Activated CD4-positive, alpha-beta T cell treated with anti-CD3 and anti-CD28 coated beads for 36 hours (primary cell): ENCODE measurements around the gene ADAMTS4. TPM values are rescaled to one million over a fixed set of nuclear protein-coding genes. Genes with fewer than 3 reads are reported as not detected.
A peak's percentile ranks its signal among the peaks of the same experiment; 100 is the strongest.
"Not testable (repeated sequence)": the region's sequence is repeated elsewhere in the genome, so short reads cannot be mapped to it uniquely, and the experiment has no call there.

Experiments
- ATAC-seq: fragments of 200-7000 bp; cut with Tn5 transposase; one replicate; pipeline ENCODE4 v1.10.0; 2021; ENCODE audit warnings: mild to moderate bottlenecking, moderate library complexity
- CTCF ChIA-PET: fragments of 350-600 bp; sonication (Branson Sonifier 250); formaldehyde crosslinking; loops from one replicate; lab custom pipeline; 2021; ENCODE audit warnings: antibody characterized with exemption; lab: Charles Lee
- POLR2A ChIA-PET: fragments of 350-600 bp; sonication (Branson Sonifier 250); formaldehyde crosslinking; loops from one replicate; lab custom pipeline; 2021; ENCODE audit warnings: antibody characterized with exemption, inconsistent platforms; lab: Charles Lee
- DNase-seq: peaks from one replicate; pipeline ENCODE4 v3.0.0-alpha.2; 2020
- H3K27ac Mint-ChIP-seq: one replicate; pipeline ENCODE4 v1.8.0; 2021; ENCODE audit warnings: mixed read lengths
- H3K27me3 Mint-ChIP-seq: one replicate; pipeline ENCODE4 v1.8.0; 2021; ENCODE audit warnings: mixed read lengths
- H3K36me3 Mint-ChIP-seq: one replicate; pipeline ENCODE4 v1.8.0; 2021; ENCODE audit warnings: low read depth, mixed read lengths
- H3K4me1 Mint-ChIP-seq: one replicate; pipeline ENCODE4 v1.8.0; 2021; ENCODE audit warnings: mixed read lengths
- H3K4me3 Mint-ChIP-seq: one replicate; pipeline ENCODE4 v1.8.0; 2021; ENCODE audit warnings: mild to moderate bottlenecking, moderate library complexity, mixed read lengths
- H3K9me3 Mint-ChIP-seq: one replicate; pipeline ENCODE4 v1.8.0; 2021; ENCODE audit warnings: low read depth, mixed read lengths
- intact Hi-C, 2 experiments: fragments of 100-400 bp; cut with DNase I in 1 of 2; cut with micrococcal nuclease in 1 of 2; formaldehyde crosslinking; loops; one replicate each; pipeline versions ENCODE4 v1.14.2 to v1.15.1; 2022 to 2024; cut with DNase I, micrococcal nuclease
- total RNA-seq, 2 experiments: library from RNA; stranded (reverse); gene quantifications; one replicate each; pipeline ENCODE4 v1.2.3, GENCODE V29; 2021

ADAMTS4 gene
- total RNA-seq, 2 experiments from 2014 or later, result 0.40 to 0.71 TPM

GRCh38 chr1:161227196-161227871, 28.5 kb upstream of the ADAMTS4 start:
- peak; percentile 47 for ATAC-seq
- Mint-ChIP-seq H3K4me1 (peaks cover 28% of the 10 kb centered on the region), H3K27ac (peak overlapping the region; percentile 65), H3K36me3 (peaks cover 19% of the 10 kb centered on the region), H3K4me3 (peak overlapping the region; percentile 97), H3K27me3 (no peaks in the 10 kb centered on the region), H3K9me3 (no peaks in the 10 kb centered on the region)
- CTCF ChIA-PET, result interaction anchor here (0.6 to 7.0 kb wide), 21 partner anchors 9 to 156 kb away, joined by 3 to 108 read pairs (median 7); partner anchors contain the start of genes FCER1G, NDUFS2, PPOX and SDHC
- peak; percentile 96 for DNase-seq
- POLR2A ChIA-PET, result no interaction called here
- intact Hi-C loops, result loop anchor here (1.0 to 5.0 kb wide), 7 partner anchors 60 to 1335 kb away; partner anchors contain the start of genes PPOX (in 1 of the 2), SDHC (in 1 of the 2) and UAP1 (in 1 of the 2)

- POLR2A ChIA-PET, result no interaction called here
- H3K9me3 Mint-ChIP-seq, result no peaks in the 10 kb centered on the region
- peak overlapping the region; percentile 65 for H3K27ac Mint-ChIP-seq
Measured at GRCh38 chr1:161226759-161227158, 27.9 kb upstream of the ADAMTS4 start.

GRCh38 chr1:161226320-161226711, 27.5 kb upstream of the ADAMTS4 start:
- H3K27me3 Mint-ChIP-seq, result no peaks in the 10 kb centered on the region
- ATAC-seq (no peak), DNase-seq (peak; percentile 18)
- POLR2A ChIA-PET, result interaction anchor here (0.8 to 1.3 kb wide), 9 partner anchors 15 to 93 kb away, joined by 3 to 16 read pairs (median 5); partner anchors contain the start of genes B4GALT3 and NDUFS2
- intact Hi-C loops, result loop anchor here (1.0 to 5.0 kb wide), 5 partner anchors 24 to 1336 kb away; partner anchors contain the start of genes NDUFS2 (in 1 of the 2), PPOX (in 1 of the 2), SDHC (in 1 of the 2) and UAP1 (in 1 of the 2)
- peak overlapping the region; percentile 97 for H3K4me3 Mint-ChIP-seq
- CTCF ChIA-PET, result interaction anchor here (0.6 to 7.0 kb wide), 36 partner anchors 10 to 457 kb away, joined by 3 to 108 read pairs (median 6); partner anchors contain the start of genes CFAP126, DEDD, FCER1G and KLHDC9
- H3K9me3 Mint-ChIP-seq, result no peaks in the 10 kb centered on the region
- peaks cover 31% of the 10 kb centered on the region for H3K4me1 Mint-ChIP-seq
- H3K27ac Mint-ChIP-seq, result peak overlapping the region; percentile 98
- peaks cover 19% of the 10 kb centered on the region for H3K36me3 Mint-ChIP-seq

More at GRCh38 chr1:161226759-161227158, 27.9 kb upstream of the ADAMTS4 start:
- CTCF ChIA-PET, result interaction anchor here (0.6 to 7.0 kb wide), 22 partner anchors 9 to 213 kb away, joined by 3 to 108 read pairs (median 6); partner anchors contain the start of genes CFAP126, FCER1G, NDUFS2 and PPOX
- intact Hi-C loops, result loop anchor here (1.0 to 5.0 kb wide), 8 partner anchors 24 to 1336 kb away; partner anchors contain the start of genes NDUFS2 (in 1 of the 2), PPOX (in 1 of the 2), SDHC (in 1 of the 2) and UAP1 (in 1 of the 2)
- Mint-ChIP-seq H3K27me3 (no peaks in the 10 kb centered on the region), H3K4me1 (peaks cover 30% of the 10 kb centered on the region), H3K4me3 (peak overlapping the region; percentile 97), H3K36me3 (peaks cover 19% of the 10 kb centered on the region)
- ATAC-seq (no peak), DNase-seq (no peak)

GRCh38 chr1:161225534-161226319, 26.9 kb upstream of the ADAMTS4 start, which contains the start of gene TOMM40L:
Gene TOMM40L, plus strand, starts transcription at chr1:161226060. Its CDS starts 430 bp downstream, at chr1:161226490.
- H3K36me3 Mint-ChIP-seq, result peaks cover 19% of the 10 kb centered on the region
- no peaks in the 10 kb centered on the region for H3K27me3 Mint-ChIP-seq
- intact Hi-C loops, result loop anchor here (1.0 to 5.0 kb wide), 15 partner anchors 16 to 1337 kb away; partner anchors contain the start of genes DEDD (in 2 of the 2), NDUFS2 (in 2 of the 2), PPOX (in 2 of the 2) and SDHC (in 2 of the 2)
- H3K27ac Mint-ChIP-seq, result peak within 1 kb of the TSS; percentile 98
- peak within 1 kb of the TSS; percentile 97 for H3K4me3 Mint-ChIP-seq
- CTCF ChIA-PET, result interaction anchor here (0.6 to 7.0 kb wide), 43 partner anchors 10 to 457 kb away, joined by 3 to 108 read pairs (median 4); partner anchors contain the start of genes ADAMTS4, CFAP126, DEDD and FCER1G
- peak; percentile 91 for DNase-seq
- H3K4me1 Mint-ChIP-seq, result peaks cover 33% of the 10 kb centered on the region
- ATAC-seq, result peak; percentile 95
- H3K9me3 Mint-ChIP-seq, result no peaks in the 10 kb centered on the region
- POLR2A ChIA-PET, result interaction anchor here (0.6 to 1.3 kb wide), 20 partner anchors 9 to 1280 kb away, joined by 3 to 16 read pairs (median 4); partner anchors contain the start of genes B4GALT3, NDUFS2, SDHC and UFC1

- DNase-seq (peak; percentile 19), ATAC-seq (no peak)
- H3K27ac Mint-ChIP-seq, result peak overlapping the region; percentile 87
- CTCF ChIA-PET, result interaction anchor here (0.6 to 7.0 kb wide), 41 partner anchors 9 to 456 kb away, joined by 3 to 108 read pairs (median 5); partner anchors contain the start of genes ADAMTS4, CFAP126, DEDD and FCER1G
- H3K9me3 Mint-ChIP-seq, result no peaks in the 10 kb centered on the region
- POLR2A ChIA-PET, result interaction anchor here (0.6 to 1.3 kb wide), 18 partner anchors 8 to 1279 kb away, joined by 3 to 16 read pairs (median 4); partner anchors contain the start of genes B4GALT3, NDUFS2, SDHC and UFC1
- peak overlapping the region; percentile 14 for H3K4me3 Mint-ChIP-seq
- H3K36me3 Mint-ChIP-seq, result peaks cover 16% of the 10 kb centered on the region
- no peaks in the 10 kb centered on the region for H3K27me3 Mint-ChIP-seq
- H3K4me1 Mint-ChIP-seq, result peaks cover 33% of the 10 kb centered on the region
- intact Hi-C loops, result loop anchor here (1.0 to 5.0 kb wide), 14 partner anchors 16 to 1337 kb away; partner anchors contain the start of genes DEDD (in 2 of the 2), PPOX (in 2 of the 2), B4GALT3 (in 1 of the 2) and NDUFS2 (in 1 of the 2)
Measured at GRCh38 chr1:161225178-161225533, 26.3 kb upstream of the ADAMTS4 start.

GRCh38 chr1:161224695-161225087, 25.8 kb upstream of the ADAMTS4 start:
- Mint-ChIP-seq H3K36me3 (peaks cover 14% of the 10 kb centered on the region), H3K27ac (peak overlapping the region; percentile 87), H3K4me1 (peaks cover 37% of the 10 kb centered on the region)
- not testable (repeated sequence) for ATAC-seq, H3K27me3 Mint-ChIP-seq, H3K9me3 Mint-ChIP-seq, DNase-seq, H3K4me3 Mint-ChIP-seq
- ChIA-PET CTCF (interaction anchor here (1.0 to 7.0 kb wide), 10 partner anchors 14 to 165 kb away, joined by 3 to 108 read pairs (median 5); partner anchors contain the start of genes ADAMTS4 and NDUFS2), POLR2A (interaction anchor here (1.3 kb wide), 1 partner anchor 166 kb away, joined by 4 read pairs; no protein-coding TSS in a partner anchor)
- intact Hi-C loops, result loop anchor here (1.0 to 5.0 kb wide), 14 partner anchors 15 to 1338 kb away; partner anchors contain the start of genes DEDD (in 2 of the 2), PPOX (in 2 of the 2), B4GALT3 (in 1 of the 2) and NDUFS2 (in 1 of the 2)

GRCh38 chr1:161223805-161224694, 25.2 kb upstream of the ADAMTS4 start:
- no peaks in the 10 kb centered on the region for H3K9me3 Mint-ChIP-seq
- ChIA-PET POLR2A (interaction anchor here (0.5 kb wide), 1 partner anchor 165 kb away, joined by 3 read pairs; no protein-coding TSS in a partner anchor), CTCF (interaction anchor here (1.1 to 7.0 kb wide), 9 partner anchors 13 to 159 kb away, joined by 3 to 108 read pairs (median 4); partner anchors contain the start of gene NDUFS2)
- H3K4me3 Mint-ChIP-seq, result no peak overlapping the region
- intact Hi-C loops, result no loop called here
- H3K27me3 Mint-ChIP-seq, result no peaks in the 10 kb centered on the region
- H3K27ac Mint-ChIP-seq, result no peak overlapping the region
- DNase-seq (no peak), ATAC-seq (no peak)
- H3K36me3 Mint-ChIP-seq, result peaks cover 14% of the 10 kb centered on the region
- peaks cover 41% of the 10 kb centered on the region for H3K4me1 Mint-ChIP-seq

GRCh38 chr1:161222175-161223019, 23.5 kb upstream of the ADAMTS4 start:
- no peak for DNase-seq
- no peak overlapping the region for H3K4me3 Mint-ChIP-seq
- no peak overlapping the region for H3K27ac Mint-ChIP-seq
- ChIA-PET POLR2A (interaction anchor here (0.8 kb wide), 1 partner anchor 40 kb away, joined by 4 read pairs; no protein-coding TSS in a partner anchor), CTCF (interaction anchor here (0.7 to 7.0 kb wide), 10 partner anchors 14 to 600 kb away, joined by 3 to 108 read pairs (median 3); partner anchors contain the start of gene NDUFS2)
- H3K36me3 Mint-ChIP-seq, result no peaks in the 10 kb centered on the region
- H3K27me3 Mint-ChIP-seq, result no peaks in the 10 kb centered on the region
- H3K4me1 Mint-ChIP-seq, result peaks cover 50% of the 10 kb centered on the region
- H3K9me3 Mint-ChIP-seq, result no peaks in the 10 kb centered on the region
- intact Hi-C loops, result no loop called here
- no peak for ATAC-seq
